ENCODE measurements around the gene GAS7. TPM values are rescaled to one million over a fixed set of nuclear protein-coding genes. Genes with fewer than 3 reads are reported as not detected.
A peak's percentile ranks its signal among the peaks of the same experiment; 100 is the strongest.

The GAS7 gene
- total and polyA plus RNA-seq, 7 donors, result 1.4 to 16.9 (median 7.0) TPM

DNA sequence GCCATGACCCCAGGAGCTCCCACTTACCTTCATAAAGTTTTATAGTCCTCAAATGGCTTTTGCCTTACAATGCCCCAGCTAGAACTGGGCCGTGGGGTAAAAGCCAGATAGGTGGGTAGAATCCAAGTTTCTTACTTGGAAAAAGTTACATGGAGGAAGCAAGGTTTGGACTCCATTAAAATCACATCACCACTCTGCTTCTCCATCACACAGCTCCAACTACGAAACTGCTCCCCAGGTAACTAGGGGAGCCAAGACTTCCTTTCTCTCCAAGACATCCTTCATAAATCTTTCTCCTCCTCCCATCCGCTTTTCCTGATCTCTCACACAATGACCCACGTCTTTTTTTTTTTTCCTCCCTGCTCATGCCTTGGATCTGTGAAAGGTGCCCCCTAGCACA lies 162.5 kb downstream of the GAS7 start:
- intact Hi-C loops (cut with DNase I), result no loop called here
- H3K27me3 ChIP-seq (ENCODE audit: insufficient read depth in 3 of 3, low read length in 2 of 3), result peaks cover 0 to 6% (median 0%) of the 10 kb centered on the region in 3 donors
- 22 to 56% (median 26%) methylated on average over 4 of the region's 4 CpGs for WGBS, 3 donors
- no peak for DNase-seq
- H3K4me1 ChIP-seq, result no peaks in the 10 kb centered on the region
- H3K4me3 ChIP-seq, result peak overlapping the region; percentile 47
- H3K9me3 ChIP-seq, result no peaks in the 10 kb centered on the region
- no peaks in the 10 kb centered on the region for H3K36me3 ChIP-seq (ENCODE audit: insufficient read depth in 1 of 2, low read depth in 1 of 2)
- TF ChIP-seq, protein P1, sequence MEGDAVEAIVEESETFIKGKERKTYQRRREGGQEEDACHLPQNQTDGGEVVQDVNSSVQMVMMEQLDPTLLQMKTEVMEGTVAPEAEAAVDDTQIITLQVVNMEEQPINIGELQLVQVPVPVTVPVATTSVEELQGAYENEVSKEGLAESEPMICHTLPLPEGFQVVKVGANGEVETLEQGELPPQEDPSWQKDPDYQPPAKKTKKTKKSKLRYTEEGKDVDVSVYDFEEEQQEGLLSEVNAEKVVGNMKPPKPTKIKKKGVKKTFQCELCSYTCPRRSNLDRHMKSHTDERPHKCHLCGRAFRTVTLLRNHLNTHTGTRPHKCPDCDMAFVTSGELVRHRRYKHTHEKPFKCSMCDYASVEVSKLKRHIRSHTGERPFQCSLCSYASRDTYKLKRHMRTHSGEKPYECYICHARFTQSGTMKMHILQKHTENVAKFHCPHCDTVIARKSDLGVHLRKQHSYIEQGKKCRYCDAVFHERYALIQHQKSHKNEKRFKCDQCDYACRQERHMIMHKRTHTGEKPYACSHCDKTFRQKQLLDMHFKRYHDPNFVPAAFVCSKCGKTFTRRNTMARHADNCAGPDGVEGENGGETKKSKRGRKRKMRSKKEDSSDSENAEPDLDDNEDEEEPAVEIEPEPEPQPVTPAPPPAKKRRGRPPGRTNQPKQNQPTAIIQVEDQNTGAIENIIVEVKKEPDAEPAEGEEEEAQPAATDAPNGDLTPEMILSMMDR (IDR thresholded peaks at IDR 0.05), result no peak
- no peak for ATAC-seq
- H3K27ac ChIP-seq, result peak overlapping the region; percentile 34

GRCh38 chr17:10034719-10035475 lies 163.5 kb downstream of the GAS7 start:
- DNase-seq (no peak), ATAC-seq (peak in 2 of 4 donors; percentile 29 to 32)
- peak overlapping the region; percentile 47 for H3K4me3 ChIP-seq
- TF ChIP-seq, protein P1 (IDR thresholded peaks at IDR 0.05), result no peak
- H3K4me1 ChIP-seq, result no peaks in the 10 kb centered on the region
- intact Hi-C loops (cut with DNase I), result no loop called here
- 31 to 60% (median 37%) methylated on average over 15 of the region's 15 CpGs for WGBS, 3 donors
- H3K9me3 ChIP-seq, result no peaks in the 10 kb centered on the region
- H3K27ac ChIP-seq, result peak overlapping the region; percentile 36
- H3K27me3 ChIP-seq (ENCODE audit: insufficient read depth in 3 of 3, low read length in 2 of 3), result peaks cover 0 to 6% (median 0%) of the 10 kb centered on the region in 3 donors
- no peaks in the 10 kb centered on the region for H3K36me3 ChIP-seq (ENCODE audit: insufficient read depth in 1 of 2, low read depth in 1 of 2)

DNA sequence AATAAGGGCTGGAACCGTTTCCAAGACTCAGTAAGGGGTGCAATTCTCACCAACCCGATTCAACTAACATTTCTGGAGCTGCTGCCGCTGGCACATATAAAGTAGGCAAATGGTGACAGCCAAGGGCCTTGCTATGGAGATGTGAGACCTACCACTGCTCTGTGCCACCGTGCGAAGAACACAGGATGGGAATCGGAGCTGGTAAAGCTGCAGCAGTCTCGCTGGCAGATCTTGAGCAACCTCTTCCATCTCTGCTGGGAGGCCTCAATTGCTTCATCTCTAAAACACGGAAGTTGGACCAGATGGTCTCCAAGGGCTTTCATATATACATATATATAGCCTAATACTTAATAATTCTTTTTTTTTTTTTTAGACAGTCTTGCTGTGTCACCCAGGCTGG lies 164.4 kb downstream of the GAS7 start:
- no peaks in the 10 kb centered on the region for H3K36me3 ChIP-seq (ENCODE audit: insufficient read depth in 1 of 2, low read depth in 1 of 2)
- no peaks in the 10 kb centered on the region for H3K4me1 ChIP-seq
- intact Hi-C loops (cut with DNase I), result no loop called here
- DNase-seq (no peak), ATAC-seq (peak in 3 of 4 donors; percentile 34 to 70 (median 45))
- H3K27ac ChIP-seq, result peak overlapping the region; percentile 36
- TF ChIP-seq, protein P1 (IDR thresholded peaks at IDR 0.05), result no peak
- peak overlapping the region; percentile 47 for H3K4me3 ChIP-seq
- no peaks in the 10 kb centered on the region for H3K9me3 ChIP-seq
- H3K27me3 ChIP-seq (ENCODE audit: insufficient read depth in 3 of 3, low read length in 2 of 3), result peaks cover 0 to 6% (median 0%) of the 10 kb centered on the region in 3 donors
- WGBS, 3 donors, result 27 to 53% (median 29%) methylated on average over 8 of the region's 8 CpGs

DNA sequence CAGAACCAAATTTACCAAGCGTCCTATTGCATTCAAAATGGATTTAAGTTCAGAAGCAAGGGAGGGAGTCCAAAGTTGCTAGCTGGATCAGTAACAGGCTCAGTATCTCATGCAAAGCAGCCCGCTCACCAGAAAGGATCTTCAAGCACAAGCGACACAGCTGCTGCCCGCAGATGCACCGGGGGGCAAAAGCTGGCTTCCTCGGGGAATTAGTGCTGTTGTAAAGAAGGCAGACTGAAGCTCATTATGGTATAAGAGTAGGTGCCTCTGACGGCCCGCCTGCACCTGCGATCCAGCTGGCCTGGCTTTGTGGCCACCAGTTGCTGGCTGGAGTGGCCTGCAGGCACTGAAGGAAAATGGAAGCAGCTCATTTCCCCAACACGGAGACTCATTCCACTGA lies 165.0 kb downstream of the GAS7 start:
- intact Hi-C loops (cut with DNase I), result no loop called here
- TF ChIP-seq, protein P1 (IDR thresholded peaks at IDR 0.05), result no peak
- Histone ChIP-seq H3K27ac (no peak overlapping the region), H3K27me3 (ENCODE audit: insufficient read depth in 3 of 3, low read length in 2 of 3) (peaks cover 0 to 6% (median 0%) of the 10 kb centered on the region in 3 donors), H3K4me1 (no peaks in the 10 kb centered on the region), H3K4me3 (no peak overlapping the region), H3K36me3 (ENCODE audit: insufficient read depth in 1 of 2, low read depth in 1 of 2) (no peaks in the 10 kb centered on the region), H3K9me3 (no peaks in the 10 kb centered on the region)
- WGBS, 3 donors, result 23 to 53% (median 37%) methylated on average over 10 of the region's 10 CpGs
- DNase-seq (no peak), ATAC-seq (no peak)

Data from psoas muscle (tissue), 8 donors.